Activated T-cell treated with anti-CD3 and anti-CD28 coated beads, Interleukin-2, amount 50 U/mL, for 4 hours (primary cell): Measurements from ENCODE around the gene GGT6. TPM values are rescaled to one million over a fixed set of nuclear protein-coding genes. Genes with fewer than 3 reads are reported as not detected.

ENCODE experiments used
- ATAC-seq, 2 donors: fragments of 200-7000 bp; cut with Tn5 transposase; one replicate each; pipeline ENCODE4 v1.10.0; 2021
- DNase-seq: peaks from one replicate; pipeline ENCODE4 v3.0.0-alpha.2; 2020
- H3K27me3 Mint-ChIP-seq: one replicate; pipeline ENCODE4 v1.8.0; 2021; ENCODE audit warnings: low read depth, mixed read lengths
- H3K36me3 Mint-ChIP-seq: one replicate; pipeline ENCODE4 v1.8.0; 2022; ENCODE audit warnings: mixed read lengths; ENCODE audit not compliant: insufficient read depth
- H3K4me1 Mint-ChIP-seq: one replicate; pipeline ENCODE4 v1.8.0; 2021; ENCODE audit warnings: low read depth, mixed read lengths
- H3K4me3 Mint-ChIP-seq: one replicate; pipeline ENCODE4 v1.8.0; 2021; ENCODE audit warnings: mild to moderate bottlenecking, moderate library complexity, mixed read lengths
- H3K9me3 Mint-ChIP-seq: one replicate; pipeline ENCODE4 v1.8.0; 2021; ENCODE audit warnings: mixed read lengths
- total RNA-seq, 3 donors: library from RNA; stranded (reverse); gene quantifications; one replicate each; pipeline ENCODE4 v1.2.1, GENCODE V29; 2021

The GGT6 gene
- total RNA-seq, 3 donors from 2014 or later, result not detected

DNA sequence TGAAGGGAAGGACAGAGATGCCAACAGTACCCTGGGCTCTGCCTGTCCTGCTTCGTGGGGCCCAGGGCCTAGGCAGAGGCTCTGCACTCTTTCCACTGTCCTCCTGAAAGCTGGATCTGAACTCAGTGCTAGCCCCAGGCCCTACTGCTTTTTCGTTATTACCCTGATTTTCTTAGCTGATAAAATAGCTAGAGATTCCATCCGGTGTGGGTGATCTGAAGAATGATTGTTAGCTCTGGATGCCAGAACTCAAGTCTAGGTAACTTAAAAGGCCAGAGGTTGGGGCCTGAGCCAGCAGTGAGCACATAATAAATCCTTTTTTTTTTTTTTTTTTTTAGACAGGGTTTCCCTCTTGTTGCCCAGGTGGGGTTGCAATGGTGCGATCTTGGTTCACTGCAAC lies 3.4 kb downstream of the GGT6 start:
- H3K4me3 Mint-ChIP-seq, result no peak overlapping the region
- H3K27me3 Mint-ChIP-seq, result no peaks in the 10 kb centered on the region
- H3K36me3 Mint-ChIP-seq, result peaks cover 3% of the 10 kb centered on the region
- ATAC-seq (no peak), DNase-seq (no peak)
- peaks cover 25% of the 10 kb centered on the region for H3K4me1 Mint-ChIP-seq
- no peaks in the 10 kb centered on the region for H3K9me3 Mint-ChIP-seq

DNA sequence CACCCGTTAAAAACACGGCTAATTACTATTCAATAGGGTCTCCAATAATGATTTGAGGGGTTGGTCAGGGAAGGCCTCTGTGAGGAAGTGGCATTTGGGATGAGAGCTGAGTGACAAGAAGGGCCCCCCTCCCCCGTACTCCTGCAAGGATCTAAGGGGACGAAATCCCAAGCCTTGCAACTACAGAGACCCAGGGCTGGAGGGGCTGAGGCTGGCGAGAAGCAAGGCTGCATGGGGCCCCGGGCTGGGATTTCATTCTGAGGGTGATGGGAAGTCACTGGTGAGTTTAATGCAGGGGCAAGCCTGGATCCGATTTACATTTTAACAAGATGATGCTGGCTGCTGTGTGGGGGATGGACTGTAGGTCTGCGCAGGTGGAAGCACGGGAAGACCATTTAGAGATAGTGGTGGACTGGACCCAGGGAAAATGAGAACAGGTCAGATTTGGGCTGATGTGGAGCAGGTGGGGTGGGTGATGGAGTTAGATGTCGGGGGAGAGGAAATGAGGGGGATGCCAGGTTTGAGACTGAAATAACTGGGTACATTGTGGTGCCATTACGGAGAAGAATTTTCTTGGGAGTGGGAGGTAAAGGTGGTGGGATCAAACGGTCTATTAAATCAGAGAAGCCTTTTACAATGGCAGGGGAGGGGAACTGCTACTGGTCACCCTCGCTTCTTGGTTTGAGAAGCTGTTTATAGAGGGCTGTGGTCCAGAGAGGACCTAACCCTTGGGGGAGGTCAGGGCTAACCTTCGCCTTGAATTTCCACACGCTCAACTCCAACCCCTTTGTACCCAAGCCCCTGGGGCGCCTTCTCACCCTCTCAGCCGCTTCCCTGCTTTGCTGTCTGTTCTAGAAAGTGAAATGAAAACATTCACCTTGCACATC lies 4.3 kb downstream of the GGT6 start:
- DNase-seq (no peak), ATAC-seq (no peak)
- Mint-ChIP-seq H3K4me1 (peaks cover 22% of the 10 kb centered on the region), H3K27me3 (no peaks in the 10 kb centered on the region), H3K9me3 (no peaks in the 10 kb centered on the region), H3K4me3 (peak overlapping the region; percentile 95), H3K36me3 (peaks cover 5% of the 10 kb centered on the region)

DNA sequence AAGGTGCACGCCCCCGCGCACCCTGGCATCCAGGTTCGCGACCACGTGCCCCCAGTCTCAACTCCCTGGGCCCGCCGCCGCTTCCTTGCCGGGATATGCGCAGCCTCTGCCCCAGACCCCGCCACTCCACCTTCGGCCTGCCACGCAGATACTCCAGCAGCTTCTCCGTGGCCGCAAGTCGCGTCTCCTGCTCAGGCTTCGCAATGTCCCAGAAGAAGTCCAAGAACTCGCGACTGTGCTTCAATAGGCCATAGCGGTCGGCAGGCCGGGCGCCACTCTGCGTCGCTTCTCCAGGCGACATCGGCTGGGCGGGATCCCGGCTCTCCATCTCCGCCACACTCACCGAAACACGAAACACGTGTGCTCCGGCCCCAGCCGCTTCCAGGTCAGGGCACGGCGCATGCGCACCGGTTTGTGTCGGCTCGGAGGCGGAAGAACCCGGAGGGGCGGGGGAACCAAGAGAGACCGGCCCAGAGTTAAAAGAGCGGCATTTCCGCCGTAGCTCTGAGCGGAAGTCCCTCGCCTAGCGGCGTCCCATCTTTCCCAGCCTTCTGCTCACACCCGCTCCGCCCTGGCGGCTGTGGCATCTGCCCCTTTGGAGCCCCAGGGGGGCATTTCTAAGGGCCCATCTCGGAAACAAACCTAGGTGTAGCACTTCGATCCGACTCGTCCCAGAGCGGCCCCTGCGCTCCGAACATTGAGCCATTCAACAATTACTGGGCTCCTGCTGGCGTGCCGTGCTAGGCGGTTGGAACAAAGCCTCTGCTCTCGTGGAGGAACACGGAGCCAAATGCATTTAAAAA lies 5.2 kb downstream of the GGT6 start, which contains the start of gene MYBBP1A:
MYBBP1A (minus strand) TSS at position 388 of the 803 bp plus-strand sequence; CDS start at position 328, 60 bp downstream.
- Mint-ChIP-seq H3K9me3 (no peaks in the 10 kb centered on the region), H3K36me3 (peaks cover 9% of the 10 kb centered on the region)
- peak; percentile 93 to 96 for ATAC-seq

DNA sequence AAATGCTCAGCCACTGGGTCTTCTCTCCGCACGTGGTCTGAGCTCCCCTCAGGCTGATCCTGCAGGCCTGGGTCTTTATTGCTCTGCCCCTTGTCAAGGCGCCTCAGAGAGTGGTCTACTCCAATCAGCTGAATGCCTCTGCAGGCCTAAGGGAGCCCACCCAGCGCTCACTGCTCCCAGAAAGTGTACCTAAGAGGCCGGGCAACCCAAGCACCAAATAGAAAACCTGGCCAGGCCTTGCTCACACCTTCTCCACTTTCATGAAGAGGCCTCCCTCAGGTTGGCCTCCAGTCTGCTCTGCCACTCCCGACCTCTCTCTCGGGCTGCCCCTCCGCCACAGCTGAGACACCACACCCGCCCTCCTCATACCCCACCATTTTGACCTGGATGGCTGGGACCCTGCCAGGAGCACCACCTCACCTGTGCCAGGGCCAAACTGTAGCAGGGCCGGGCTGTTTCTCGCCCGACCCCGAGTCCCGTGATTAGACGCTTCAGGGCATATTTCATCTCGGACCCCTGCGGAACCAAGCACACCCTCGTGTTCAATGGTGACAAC lies 5.9 kb downstream of the GGT6 start:
- H3K36me3 Mint-ChIP-seq, result peaks cover 9% of the 10 kb centered on the region
- ATAC-seq, result peak; percentile 12 to 21
- DNase-seq, result no peak
- H3K4me1 Mint-ChIP-seq, result peaks cover 25% of the 10 kb centered on the region
- H3K4me3 Mint-ChIP-seq, result peak overlapping the region; percentile 95
- no peaks in the 10 kb centered on the region for H3K9me3 Mint-ChIP-seq
- no peaks in the 10 kb centered on the region for H3K27me3 Mint-ChIP-seq

More for the DNA sequence above, 5.2 kb downstream of the GGT6 start, which contains the start of gene MYBBP1A:
- Mint-ChIP-seq H3K27me3 (no peaks in the 10 kb centered on the region), H3K4me1 (peaks cover 25% of the 10 kb centered on the region), H3K4me3 (peak within 1 kb of the TSS; percentile 95)
- peak; percentile 97 for DNase-seq

DNA sequence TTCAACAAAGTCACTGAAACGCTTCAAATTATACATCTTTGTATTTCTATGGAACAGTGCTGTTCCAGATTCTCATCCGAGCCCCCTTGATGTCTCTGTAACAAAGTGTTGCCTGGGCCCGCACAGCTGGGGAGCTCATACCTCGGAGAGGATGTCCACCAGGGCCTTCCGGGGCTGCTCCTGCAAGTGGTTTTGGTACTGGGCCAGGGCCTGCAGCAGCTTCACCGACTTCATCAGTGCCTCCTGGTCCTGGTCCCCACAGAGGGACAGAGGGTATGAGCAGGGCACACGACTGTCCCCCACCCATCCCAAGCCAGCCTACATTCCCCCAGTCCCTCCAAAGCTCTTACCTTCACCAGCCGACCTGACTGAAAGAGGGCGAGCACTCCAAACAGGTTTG lies 6.7 kb downstream of the GGT6 start:
- Mint-ChIP-seq H3K27me3 (no peaks in the 10 kb centered on the region), H3K9me3 (no peaks in the 10 kb centered on the region)
- ATAC-seq, result no peak

DNA sequence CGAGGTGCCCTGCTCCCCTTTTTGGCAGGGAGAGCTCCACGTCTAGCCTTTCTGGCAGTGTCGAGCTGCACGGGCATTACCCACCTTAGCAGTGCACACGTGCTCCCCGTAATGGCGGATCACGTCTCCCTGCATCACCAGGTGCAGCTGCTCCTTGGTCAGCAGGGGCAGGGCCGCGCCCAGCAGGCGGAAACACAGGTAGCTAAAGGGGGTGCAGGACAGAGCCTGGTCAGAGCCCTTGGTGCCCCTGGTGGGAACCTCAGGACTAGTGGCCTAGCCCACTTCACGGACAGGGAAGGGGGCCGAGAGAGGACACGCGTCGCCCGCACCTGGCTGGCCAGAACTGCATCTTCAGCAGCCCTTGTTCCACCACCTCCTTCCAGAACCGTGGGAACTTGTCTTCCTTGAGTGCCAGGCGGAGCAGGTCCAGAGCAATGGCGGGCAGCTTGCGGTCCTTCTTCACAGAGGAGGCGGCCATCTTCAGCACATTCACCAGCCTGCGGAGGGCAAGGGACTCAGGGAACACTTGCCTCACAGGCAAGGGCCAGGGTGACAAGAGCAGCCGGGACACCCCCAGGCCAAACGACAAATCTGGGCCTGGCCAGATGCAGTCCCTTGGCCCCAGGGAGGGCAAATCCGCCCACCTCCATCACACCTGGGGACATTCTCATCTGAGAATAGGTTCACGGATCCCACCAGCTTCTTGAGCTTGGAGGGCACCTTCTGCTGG lies 8.4 kb downstream of the GGT6 start:
- Mint-ChIP-seq H3K36me3 (peaks cover 14% of the 10 kb centered on the region), H3K27me3 (no peaks in the 10 kb centered on the region), H3K9me3 (no peaks in the 10 kb centered on the region), H3K4me3 (no peak overlapping the region), H3K4me1 (peaks cover 25% of the 10 kb centered on the region)
- DNase-seq, result no peak
- no peak for ATAC-seq

More for the DNA sequence above, 6.7 kb downstream of the GGT6 start:
- peak overlapping the region; percentile 95 for H3K4me3 Mint-ChIP-seq
- no peak for DNase-seq
- peaks cover 25% of the 10 kb centered on the region for H3K4me1 Mint-ChIP-seq
- peaks cover 9% of the 10 kb centered on the region for H3K36me3 Mint-ChIP-seq

DNA sequence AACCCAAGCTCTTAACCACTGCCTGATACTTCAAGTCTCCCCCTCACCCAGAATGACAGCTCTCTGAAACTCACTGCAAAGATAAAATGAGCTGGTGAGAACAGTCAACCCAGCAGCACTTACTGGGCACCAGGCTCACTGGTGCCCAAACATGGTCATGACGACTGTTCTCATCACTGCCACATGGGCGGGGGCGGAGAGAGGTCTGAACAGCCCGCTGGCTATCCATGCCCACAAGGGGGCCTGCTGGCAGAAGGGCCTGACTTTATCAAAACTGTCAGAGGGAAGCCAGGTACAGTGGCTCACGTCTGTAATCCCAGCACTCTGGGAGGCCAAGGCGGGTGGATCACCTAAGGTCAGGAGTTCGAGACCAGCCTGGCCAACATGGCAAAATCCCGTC lies 9.2 kb downstream of the GGT6 start:
- peaks cover 22% of the 10 kb centered on the region for H3K4me1 Mint-ChIP-seq
- DNase-seq (no peak), ATAC-seq (no peak)
- no peaks in the 10 kb centered on the region for H3K9me3 Mint-ChIP-seq
- no peaks in the 10 kb centered on the region for H3K27me3 Mint-ChIP-seq
- H3K4me3 Mint-ChIP-seq, result no peak overlapping the region
- H3K36me3 Mint-ChIP-seq, result peaks cover 20% of the 10 kb centered on the region

DNA sequence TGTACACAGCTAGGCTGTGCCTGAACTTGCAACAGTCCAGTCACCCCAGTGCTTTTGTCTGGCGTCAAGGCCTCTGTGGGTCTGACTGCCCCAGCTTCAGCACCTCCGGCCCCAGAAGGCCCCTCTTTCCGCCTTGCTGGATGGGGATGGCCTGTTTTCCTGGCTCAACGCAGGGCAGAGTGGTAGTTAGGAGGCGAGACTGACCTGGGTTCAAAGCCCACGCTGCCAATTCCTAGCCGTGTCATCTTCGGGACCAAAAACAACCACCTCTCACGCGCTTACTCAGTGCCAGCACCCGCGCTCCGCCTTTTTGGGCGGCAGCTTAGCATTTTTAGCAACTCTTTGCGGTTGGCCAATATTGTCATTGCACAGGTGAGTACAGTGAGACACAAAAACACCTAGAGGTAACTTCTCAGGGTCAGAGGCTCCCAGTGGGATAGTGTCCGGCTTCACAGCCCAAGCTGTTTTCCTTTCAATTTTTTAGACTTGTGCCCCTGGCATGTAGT lies 9.8 kb downstream of the GGT6 start:
- Mint-ChIP-seq H3K4me3 (no peak overlapping the region), H3K9me3 (no peaks in the 10 kb centered on the region), H3K27me3 (no peaks in the 10 kb centered on the region), H3K4me1 (peaks cover 16% of the 10 kb centered on the region), H3K36me3 (peaks cover 20% of the 10 kb centered on the region)
- ATAC-seq (no peak), DNase-seq (no peak)

DNA sequence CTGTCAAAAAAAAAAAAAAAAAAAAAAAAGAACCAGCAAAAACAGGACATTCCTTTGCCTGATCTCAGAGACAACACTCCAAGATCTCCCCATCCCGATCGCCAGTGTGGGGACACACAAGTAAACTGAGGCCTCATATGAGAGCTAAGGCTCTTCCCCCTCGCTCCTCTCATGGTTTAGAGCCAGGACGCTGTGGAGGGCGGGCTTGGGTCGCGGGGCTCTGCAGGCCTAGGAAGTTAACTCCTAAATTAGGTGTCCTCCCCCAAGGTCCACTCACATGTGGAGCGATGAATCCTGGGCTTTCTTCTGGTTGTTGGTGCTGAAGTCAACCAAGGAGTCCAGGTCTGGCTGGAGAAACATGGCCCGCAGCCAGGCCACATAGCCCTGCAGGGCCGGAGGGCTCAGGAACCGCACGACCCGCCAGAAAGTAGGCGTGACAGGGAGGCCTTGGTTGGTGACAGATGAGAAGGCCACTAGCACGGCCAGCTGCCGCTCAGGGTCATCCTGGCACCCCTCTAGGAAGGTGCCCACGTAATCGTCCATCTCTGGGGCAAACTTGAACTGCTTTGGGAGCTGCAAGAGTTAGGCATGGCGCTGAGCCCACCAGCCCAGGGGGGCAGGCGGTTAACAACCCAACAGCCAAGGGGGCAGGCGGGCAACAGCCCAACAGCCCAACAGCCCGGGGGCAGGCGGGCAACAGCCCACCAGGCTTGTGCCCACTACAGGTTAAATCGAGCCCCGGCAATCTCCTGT lies 10.4 kb downstream of the GGT6 start:
- peaks cover 20% of the 10 kb centered on the region for H3K36me3 Mint-ChIP-seq
- no peaks in the 10 kb centered on the region for H3K27me3 Mint-ChIP-seq
- peaks cover 14% of the 10 kb centered on the region for H3K4me1 Mint-ChIP-seq
- ATAC-seq (no peak), DNase-seq (no peak)
- H3K4me3 Mint-ChIP-seq, result no peak overlapping the region
- no peaks in the 10 kb centered on the region for H3K9me3 Mint-ChIP-seq

DNA sequence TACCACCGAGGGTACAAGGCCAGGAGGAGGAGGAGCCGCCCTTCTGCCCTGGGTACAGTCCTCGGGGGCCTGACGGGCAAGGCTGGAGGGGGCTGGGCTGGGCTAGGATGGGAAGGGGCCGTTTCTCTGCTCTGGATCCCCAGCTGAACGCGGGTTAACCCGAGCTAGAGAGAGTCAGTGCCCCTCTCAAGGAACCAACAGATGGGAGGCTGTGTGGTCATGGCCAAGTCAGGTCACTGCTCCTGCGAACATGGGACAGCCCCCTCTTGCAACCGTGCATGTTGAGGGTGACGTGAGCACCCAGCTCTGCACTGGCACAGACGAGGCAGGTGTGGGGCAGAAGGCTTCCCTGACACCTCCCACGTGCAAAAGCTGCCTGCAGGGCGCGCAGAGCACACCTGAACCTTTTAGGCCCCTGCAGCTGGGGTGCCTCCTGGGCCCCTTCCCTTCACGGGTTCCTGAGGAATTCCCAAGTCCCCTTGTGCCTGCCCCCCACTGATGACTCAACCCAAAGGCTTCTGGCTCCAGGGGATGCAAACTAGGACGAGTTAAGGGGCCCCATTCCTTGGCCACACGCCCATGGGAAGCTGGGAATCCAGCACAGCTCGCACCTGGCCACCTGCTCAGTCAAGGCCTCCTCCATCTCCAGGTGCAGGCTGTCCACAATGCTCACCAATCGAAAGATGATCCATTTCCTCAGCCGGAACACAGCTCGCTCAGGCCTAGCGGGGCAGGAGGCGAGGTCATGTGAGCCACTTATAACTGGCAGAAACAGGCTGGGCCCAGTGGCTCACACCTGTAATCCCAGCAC lies 11.5 kb downstream of the GGT6 start:
- no peaks in the 10 kb centered on the region for H3K27me3 Mint-ChIP-seq
- peaks cover 22% of the 10 kb centered on the region for H3K36me3 Mint-ChIP-seq
- no peaks in the 10 kb centered on the region for H3K9me3 Mint-ChIP-seq
- no peak for ATAC-seq
- peaks cover 7% of the 10 kb centered on the region for H3K4me1 Mint-ChIP-seq
- no peak overlapping the region for H3K4me3 Mint-ChIP-seq
- DNase-seq, result no peak

DNA sequence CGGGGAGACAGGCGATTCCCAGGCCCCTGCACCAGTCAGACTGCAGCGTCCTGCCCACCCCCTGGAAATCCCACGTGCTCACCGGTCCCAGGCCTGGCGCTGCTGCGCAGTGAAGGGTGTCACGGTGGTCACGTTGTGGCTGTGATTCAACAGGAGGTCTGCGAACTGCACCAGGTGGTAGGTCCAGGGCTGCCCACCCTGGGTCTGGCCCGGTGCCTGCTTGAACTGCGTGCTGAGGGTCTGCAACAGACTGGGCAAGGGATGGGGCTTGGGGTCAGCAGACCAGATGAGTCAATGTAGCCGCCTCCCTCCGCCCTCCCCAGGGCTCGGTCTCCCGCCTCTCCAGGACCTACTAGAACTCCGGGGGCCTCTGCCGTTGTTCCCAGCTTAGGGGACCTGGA lies 12.3 kb downstream of the GGT6 start:
- H3K4me3 Mint-ChIP-seq, result no peak overlapping the region
- no peaks in the 10 kb centered on the region for H3K27me3 Mint-ChIP-seq
- peaks cover 2% of the 10 kb centered on the region for H3K4me1 Mint-ChIP-seq
- no peak for DNase-seq
- no peak for ATAC-seq
- H3K9me3 Mint-ChIP-seq, result no peaks in the 10 kb centered on the region
- peaks cover 23% of the 10 kb centered on the region for H3K36me3 Mint-ChIP-seq

DNA sequence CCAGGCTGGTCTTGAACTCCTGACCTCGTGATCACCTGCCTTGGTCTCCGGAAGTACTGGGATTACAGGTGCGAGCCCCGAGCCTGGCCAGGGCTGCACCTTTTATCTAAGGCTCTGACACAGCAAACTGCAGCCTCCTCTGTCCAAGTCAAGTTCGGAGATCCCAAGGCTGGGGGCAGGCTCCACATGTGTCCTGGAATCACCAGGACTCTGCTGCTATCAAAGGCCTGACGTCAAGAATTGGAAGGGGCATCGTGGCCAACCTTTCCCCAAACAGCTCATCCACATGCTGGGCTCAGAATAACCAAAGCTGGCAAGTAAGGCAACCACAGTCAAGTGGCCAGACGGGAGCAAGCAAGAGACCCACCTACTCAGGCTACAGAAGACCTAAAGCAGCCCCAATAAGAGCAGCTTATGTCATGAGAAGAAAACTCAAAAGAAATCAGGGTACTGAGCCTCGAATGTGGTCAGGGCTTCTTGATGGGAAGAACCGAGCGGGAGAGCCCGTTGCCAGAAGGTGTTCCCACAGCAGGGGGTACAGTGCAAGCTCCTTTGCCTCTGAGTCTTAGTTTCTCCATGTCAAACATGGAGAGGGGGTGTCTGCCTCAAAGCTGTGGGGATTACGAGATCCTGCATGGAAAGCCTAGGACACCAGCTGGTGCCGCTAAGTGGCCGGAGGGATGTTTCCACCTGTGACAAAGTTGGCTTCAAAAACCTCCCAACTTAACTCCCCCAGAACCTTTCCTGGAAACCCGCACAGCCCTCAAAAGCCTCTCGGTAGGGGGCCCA lies 13.1 kb downstream of the GGT6 start:
- Mint-ChIP-seq H3K27me3 (no peaks in the 10 kb centered on the region), H3K9me3 (no peaks in the 10 kb centered on the region), H3K4me3 (no peak overlapping the region), H3K36me3 (peaks cover 25% of the 10 kb centered on the region), H3K4me1 (peaks cover 2% of the 10 kb centered on the region)
- no peak for ATAC-seq
- no peak for DNase-seq
